GM12891 (cell line): ENCODE measurements around the gene RIMBP2.

Experiments used
- POLR2A ChIP-seq: IDR thresholded peaks from 2 replicates; pipeline ENCODE4 v1.6.1; 2011; ENCODE audit warnings: low read depth, low read length, control low read depth
- TAF1 ChIP-seq: IDR thresholded peaks from 2 replicates; pipeline ENCODE4 v1.6.1; 2011; ENCODE audit warnings: low read depth, low read length, control low read depth

DNA sequence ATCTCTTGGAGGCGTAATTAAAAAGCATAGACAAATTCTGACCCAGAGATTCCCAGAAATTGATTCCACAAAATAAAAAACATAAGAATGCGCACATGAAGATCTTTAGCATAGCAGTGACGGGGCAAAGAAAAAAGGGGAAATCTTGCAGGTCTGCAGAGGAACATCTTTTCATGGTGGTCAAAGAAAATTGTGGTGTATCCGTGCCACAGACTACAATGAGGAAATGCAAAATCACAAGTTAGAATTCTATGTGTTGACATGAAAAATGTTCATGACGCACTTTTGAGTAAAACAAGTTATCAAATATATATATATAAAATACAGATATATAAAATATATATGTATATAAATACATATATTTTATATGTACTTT, 101.6 kb downstream of the RIMBP2 start:
- TF ChIP-seq POLR2A (no peak), TAF1 (no peak)
